ENCODE results near the gene CNTN4.
"Not testable (repeated sequence)": the region's sequence is repeated elsewhere in the genome, so short reads cannot be mapped to it uniquely, and the experiment has no call there.

Gene CNTN4

DNA sequence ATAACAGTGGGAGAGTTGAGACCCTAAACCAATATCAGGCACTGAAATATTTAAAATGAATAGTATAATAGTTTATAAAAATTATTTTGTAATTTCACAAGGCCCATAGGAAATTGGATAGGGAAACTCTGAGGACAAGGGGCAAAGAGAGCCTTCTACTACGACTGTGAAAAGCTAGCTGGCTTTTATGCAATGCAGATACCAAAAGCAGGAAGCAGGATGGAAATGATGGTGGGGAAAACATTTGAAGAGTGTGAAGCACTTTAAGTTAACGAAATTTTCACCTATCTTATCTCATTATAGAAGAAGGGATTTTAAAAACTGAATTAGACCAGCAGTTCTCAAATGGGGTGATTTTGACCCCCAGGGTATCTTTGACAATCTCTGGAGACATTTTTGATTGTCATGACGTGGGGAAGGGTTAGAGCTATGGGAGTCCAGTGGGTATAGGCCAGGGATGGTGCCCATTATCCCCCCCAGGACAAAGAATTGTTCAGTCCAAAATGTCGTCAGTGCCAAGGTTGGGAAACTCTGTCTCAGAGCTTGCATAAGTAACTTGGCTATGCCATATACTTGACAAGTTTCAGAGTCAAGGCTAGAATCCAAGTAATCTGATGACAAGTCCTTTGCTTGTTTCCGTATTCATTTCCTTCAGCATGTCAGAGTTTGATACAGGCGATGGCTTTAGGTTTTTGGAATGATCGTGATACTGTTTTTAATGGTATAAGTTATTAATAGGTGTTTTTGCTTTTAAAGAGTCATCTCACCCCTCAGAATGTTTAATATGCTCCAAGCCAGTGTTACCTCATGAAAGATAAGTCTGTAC, 885.6 kb downstream of the CNTN4 start:
- TF ChIP-seq CTCF (IDR thresholded peaks at IDR 0.05; ENCODE audit: low read depth, low read length): no peak
- in situ Hi-C loops (cut with HindIII; ENCODE audit: low sequenced_read_pairs): no loop called here
- DNase-seq (ENCODE audit: low read depth, low spot score): no peak
- H3K4me3 ChIP-seq (ENCODE audit: low read depth, low read length): no peak overlapping the region

DNA sequence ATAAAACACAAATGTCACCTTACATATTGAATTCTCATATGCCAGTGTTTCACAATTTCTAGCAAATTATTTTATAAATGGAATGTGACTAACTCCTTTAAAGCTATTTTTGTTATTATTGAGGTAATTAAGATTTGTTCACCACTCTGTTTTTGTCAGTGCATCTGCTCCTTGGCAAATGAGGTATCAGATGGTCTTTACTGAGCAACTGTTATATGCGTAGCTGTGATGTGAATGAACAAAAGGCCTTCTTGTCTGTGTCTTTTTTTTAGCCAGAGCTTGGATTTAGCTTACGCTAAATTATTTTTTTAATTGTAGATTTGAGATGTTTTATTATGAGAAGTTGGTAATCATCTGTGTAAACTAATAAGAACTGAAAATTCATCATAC, 886.2 kb downstream of the CNTN4 start:
- no peak for TF ChIP-seq CTCF (IDR thresholded peaks at IDR 0.05; ENCODE audit: low read depth, low read length)
- DNase-seq (ENCODE audit: low read depth, low spot score): no peak
- in situ Hi-C loops (cut with HindIII; ENCODE audit: low sequenced_read_pairs): no loop called here
- no peak overlapping the region for H3K4me3 ChIP-seq (ENCODE audit: low read depth, low read length)

GRCh38 chr3:2985479-2985878, 886.8 kb downstream of the CNTN4 start:
- TF ChIP-seq CTCF (IDR thresholded peaks at IDR 0.05; ENCODE audit: low read depth, low read length): no peak
- H3K4me3 ChIP-seq (ENCODE audit: low read depth, low read length): no peak overlapping the region
- no peak for DNase-seq (ENCODE audit: low read depth, low spot score)
- in situ Hi-C loops (cut with HindIII; ENCODE audit: low sequenced_read_pairs): no loop called here

- no peak for TF ChIP-seq CTCF (IDR thresholded peaks at IDR 0.05; ENCODE audit: low read depth, low read length)
- no peak for DNase-seq (ENCODE audit: low read depth, low spot score)
- in situ Hi-C loops (cut with HindIII; ENCODE audit: low sequenced_read_pairs): no loop called here
- no peak overlapping the region for H3K4me3 ChIP-seq (ENCODE audit: low read depth, low read length)
Measured at GRCh38 chr3:2992534-2992933, 893.9 kb downstream of the CNTN4 start.

DNA sequence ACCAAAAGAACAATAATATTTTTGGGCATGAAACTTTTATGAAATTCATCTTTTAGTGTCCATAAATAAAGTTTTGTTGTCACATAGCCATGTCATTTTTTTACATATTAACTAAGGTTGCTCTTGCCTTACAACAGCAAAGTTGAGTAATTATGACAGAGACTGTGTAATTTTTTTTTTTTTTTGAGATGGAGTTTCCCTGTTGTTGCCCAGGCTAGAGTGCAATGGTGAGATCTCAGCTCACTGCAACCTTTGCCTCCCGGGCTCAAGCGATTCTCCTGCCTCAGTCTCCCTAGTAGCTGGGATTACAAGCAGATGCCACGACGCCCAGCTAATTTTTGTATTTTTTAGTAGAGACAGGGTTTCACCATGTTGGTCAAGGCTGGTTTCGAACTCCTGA, 894.5 kb downstream of the CNTN4 start:
- in situ Hi-C loops (cut with HindIII; ENCODE audit: low sequenced_read_pairs): not testable (repeated sequence)

DNA sequence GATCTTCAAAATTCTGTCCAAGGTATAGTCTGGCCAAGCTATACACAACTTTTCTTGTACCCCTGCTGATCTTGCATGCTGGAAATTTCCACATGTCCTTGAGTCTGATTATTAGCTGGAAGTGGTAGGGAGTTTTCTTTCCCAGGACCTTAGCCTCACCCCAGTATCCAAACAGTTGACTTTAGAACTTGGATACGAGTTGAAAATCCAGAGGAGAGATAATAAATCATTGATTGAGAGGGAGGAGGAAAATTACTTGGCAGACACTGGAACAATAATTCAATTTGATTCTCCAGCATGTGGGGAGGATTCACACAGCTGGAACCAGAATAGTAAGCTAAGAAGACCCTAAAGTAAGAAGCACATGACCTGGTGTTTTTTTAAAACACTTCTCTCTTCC, 895.1 kb downstream of the CNTN4 start:
- in situ Hi-C loops (cut with HindIII; ENCODE audit: low sequenced_read_pairs): no loop called here
- no peak overlapping the region for H3K4me3 ChIP-seq (ENCODE audit: low read depth, low read length)
- TF ChIP-seq CTCF (IDR thresholded peaks at IDR 0.05; ENCODE audit: low read depth, low read length): no peak
- DNase-seq (ENCODE audit: low read depth, low spot score): no peak

More for the DNA sequence above, 894.5 kb downstream of the CNTN4 start:
- DNase-seq (ENCODE audit: low read depth, low spot score); H3K4me3 ChIP-seq (ENCODE audit: low read depth, low read length): not testable (repeated sequence)

GRCh38 chr3:2995195-2995594, 896.5 kb downstream of the CNTN4 start:
- no peak overlapping the region for H3K4me3 ChIP-seq (ENCODE audit: low read depth, low read length)
- no peak for DNase-seq (ENCODE audit: low read depth, low spot score)
- in situ Hi-C loops (cut with HindIII; ENCODE audit: low sequenced_read_pairs): no loop called here
- no peak for TF ChIP-seq CTCF (IDR thresholded peaks at IDR 0.05; ENCODE audit: low read depth, low read length)

Measured in astrocyte of the spinal cord (primary cell).